Activated CD4-positive, alpha-beta T cell treated with anti-CD3 and anti-CD28 coated beads, Interleukin-2, Interleukin-4, amounts not matched to agents 100 ng/mL and 50 ng/mL, durations not matched to agents 16 hours and 8 hours (primary cell): ENCODE results near the gene POLD3.

ENCODE experiments used
- DNase-seq: peaks from one replicate; pipeline ENCODE4 v3.0.0-alpha.2; 2020; ENCODE audit warnings: low spot score

The POLD3 gene

GRCh38 chr11:74673693-74674360 is 81.4 kb downstream of the POLD3 start:
- DNase-seq = no peak

- DNase-seq = no peak
These were observed 83.4 kb downstream of the POLD3 start for GRCh38 chr11:74675761-74676160.

- no peak for DNase-seq
These were observed 84.2 kb downstream of the POLD3 start for GRCh38 chr11:74676596-74676995.

- no peak for DNase-seq
These were observed 84.7 kb downstream of the POLD3 start for GRCh38 chr11:74677131-74677530.

GRCh38 chr11:74678041-74678440 is 85.7 kb downstream of the POLD3 start:
- no peak for DNase-seq

- DNase-seq = no peak
These were observed 86.5 kb downstream of the POLD3 start for GRCh38 chr11:74678591-74679512.

GRCh38 chr11:74679513-74679865 is 87.1 kb downstream of the POLD3 start:
- no peak for DNase-seq

GRCh38 chr11:74680035-74680671 is 87.8 kb downstream of the POLD3 start:
- DNase-seq = no peak

- no peak for DNase-seq
These were observed 88.5 kb downstream of the POLD3 start for GRCh38 chr11:74680703-74681531.

- no peak for DNase-seq
These were observed 89.6 kb downstream of the POLD3 start for GRCh38 chr11:74681686-74682651.

- no peak for DNase-seq
These were observed 90.4 kb downstream of the POLD3 start for GRCh38 chr11:74682731-74683278.

- DNase-seq = no peak
These were observed 91.0 kb downstream of the POLD3 start for GRCh38 chr11:74683279-74683871.

- no peak for DNase-seq
These were observed 91.6 kb downstream of the POLD3 start for GRCh38 chr11:74683941-74684481.

GRCh38 chr11:74684661-74685060 is 92.3 kb downstream of the POLD3 start:
- no peak for DNase-seq

- DNase-seq = no peak
These were observed 93.0 kb downstream of the POLD3 start for GRCh38 chr11:74685338-74685737.

GRCh38 chr11:74685905-74686304 is 93.5 kb downstream of the POLD3 start:
- DNase-seq = no peak

- no peak for DNase-seq
These were observed 94.4 kb downstream of the POLD3 start for GRCh38 chr11:74686792-74687191.

- no peak for DNase-seq
These were observed 95.0 kb downstream of the POLD3 start for GRCh38 chr11:74687237-74688023.

GRCh38 chr11:74689666-74690065 is 97.3 kb downstream of the POLD3 start:
- no peak for DNase-seq
